ENCODE data around the gene PGAM2. TPM values are rescaled to one million over a fixed set of nuclear protein-coding genes. Genes with fewer than 3 reads are reported as not detected.

The PGAM2 gene
- total RNA-seq, 1 donor from 2014 or later: not detected

GRCh38 chr7:44104860-44105771, 39.7 kb upstream of the PGAM2 start:
- Histone ChIP-seq H3K9me3 (no peaks in the 10 kb centered on the region), H3K27me3 (no peaks in the 10 kb centered on the region), H3K4me3 (peak overlapping the region; percentile 56 to 72), H3K36me3 (peaks cover 0 to 36% of the 10 kb centered on the region in 2 donors), H3K27ac (peak overlapping the region; percentile 98), H3K4me1 (peaks cover 62% of the 10 kb centered on the region)
- TF ChIP-seq POLR2A (IDR thresholded peaks at IDR 0.05): peak in 1 of 2 donors; percentile 22
- peak; percentile 64 to 74 for TF ChIP-seq POLR2AphosphoS5 (IDR thresholded peaks at IDR 0.05; ENCODE audit: insufficient read depth in 1 of 2, low read depth in 1 of 2)
- TF ChIP-seq, protein P1, sequence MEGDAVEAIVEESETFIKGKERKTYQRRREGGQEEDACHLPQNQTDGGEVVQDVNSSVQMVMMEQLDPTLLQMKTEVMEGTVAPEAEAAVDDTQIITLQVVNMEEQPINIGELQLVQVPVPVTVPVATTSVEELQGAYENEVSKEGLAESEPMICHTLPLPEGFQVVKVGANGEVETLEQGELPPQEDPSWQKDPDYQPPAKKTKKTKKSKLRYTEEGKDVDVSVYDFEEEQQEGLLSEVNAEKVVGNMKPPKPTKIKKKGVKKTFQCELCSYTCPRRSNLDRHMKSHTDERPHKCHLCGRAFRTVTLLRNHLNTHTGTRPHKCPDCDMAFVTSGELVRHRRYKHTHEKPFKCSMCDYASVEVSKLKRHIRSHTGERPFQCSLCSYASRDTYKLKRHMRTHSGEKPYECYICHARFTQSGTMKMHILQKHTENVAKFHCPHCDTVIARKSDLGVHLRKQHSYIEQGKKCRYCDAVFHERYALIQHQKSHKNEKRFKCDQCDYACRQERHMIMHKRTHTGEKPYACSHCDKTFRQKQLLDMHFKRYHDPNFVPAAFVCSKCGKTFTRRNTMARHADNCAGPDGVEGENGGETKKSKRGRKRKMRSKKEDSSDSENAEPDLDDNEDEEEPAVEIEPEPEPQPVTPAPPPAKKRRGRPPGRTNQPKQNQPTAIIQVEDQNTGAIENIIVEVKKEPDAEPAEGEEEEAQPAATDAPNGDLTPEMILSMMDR (IDR thresholded peaks at IDR 0.05): no peak
- DNase-seq (ENCODE audit: extremely low spot score in 2 of 2): no peak
- intact Hi-C loops (cut with DNase I): loop anchor here (2.0 kb wide), 1 partner anchor 22 kb away; the partner anchor contains the start of gene POLM

DNA sequence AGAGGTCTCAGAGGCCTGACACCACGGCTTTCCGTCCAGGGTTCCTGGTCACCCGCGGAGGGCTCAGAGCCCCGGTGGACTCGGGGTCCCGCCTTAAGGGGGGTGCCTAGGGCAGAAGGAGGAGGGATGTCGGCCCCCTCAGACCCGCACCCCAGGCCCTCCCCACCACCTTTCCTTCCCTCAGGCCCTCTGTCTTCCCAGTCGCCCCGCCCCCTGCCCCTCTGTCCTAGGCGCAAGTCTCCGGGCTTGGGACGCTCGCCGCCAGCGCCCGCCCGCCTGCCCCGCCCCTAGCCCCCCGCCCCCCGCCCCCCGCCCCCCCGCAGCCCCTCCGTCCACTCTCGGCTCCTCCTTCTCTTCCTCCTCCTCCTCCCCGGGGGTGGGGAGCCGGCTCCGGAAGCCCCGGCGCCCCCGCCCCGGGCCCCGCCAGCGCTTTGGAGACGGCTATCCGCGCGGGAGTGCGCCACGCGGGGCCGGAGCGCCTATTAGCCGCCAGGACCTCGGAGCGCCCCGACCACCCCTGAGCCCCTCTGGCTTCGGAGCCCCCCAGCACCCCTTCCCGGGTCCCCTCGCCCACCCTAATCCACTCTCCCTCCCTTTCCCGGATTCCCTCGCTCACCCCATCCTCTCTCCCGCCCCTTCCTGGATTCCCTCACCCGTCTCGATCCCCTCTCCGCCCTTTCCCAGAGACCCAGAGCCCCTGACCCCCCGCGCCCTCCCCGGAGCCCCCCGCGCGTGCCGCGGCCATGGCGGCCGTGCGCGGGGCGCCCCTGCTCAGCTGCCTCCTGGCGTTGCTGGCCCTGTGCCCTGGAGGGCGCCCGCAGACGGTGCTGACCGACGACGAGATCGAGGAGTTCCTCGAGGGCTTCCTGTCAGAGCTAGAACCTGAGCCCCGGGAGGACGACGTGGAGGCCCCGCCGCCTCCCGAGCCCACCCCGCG, 38.8 kb upstream of the PGAM2 start, which contains the start of gene AEBP1:
Gene AEBP1 (plus strand): TSS at position 423 of the 937 bp plus-strand sequence. CDS start 321 bp downstream, at position 744.
- Histone ChIP-seq H3K4me1 (peaks cover 66% of the 10 kb centered on the region), H3K4me3 (peak within 1 kb of the TSS; percentile 56 to 72)

GRCh38 chr7:44103566-44103922, 38.2 kb upstream of the PGAM2 start:
- peak overlapping the region; percentile 56 to 72 for H3K4me3 ChIP-seq
- H3K9me3 ChIP-seq: no peaks in the 10 kb centered on the region
- no peak for DNase-seq (ENCODE audit: extremely low spot score in 2 of 2)
- H3K4me1 ChIP-seq: peaks cover 66% of the 10 kb centered on the region
- TF ChIP-seq, protein P1 (IDR thresholded peaks at IDR 0.05): no peak
- TF ChIP-seq POLR2A (IDR thresholded peaks at IDR 0.05) (no peak), POLR2AphosphoS5 (IDR thresholded peaks at IDR 0.05; ENCODE audit: insufficient read depth in 1 of 2, low read depth in 1 of 2) (no peak)
- intact Hi-C loops (cut with DNase I): no loop called here
- H3K27ac ChIP-seq: peak overlapping the region; percentile 98
- peaks cover 0 to 21% of the 10 kb centered on the region in 2 donors for H3K36me3 ChIP-seq
- H3K27me3 ChIP-seq: no peaks in the 10 kb centered on the region

More for the DNA sequence above, 38.8 kb upstream of the PGAM2 start, which contains the start of gene AEBP1:
- H3K9me3 ChIP-seq: no peaks in the 10 kb centered on the region
- no peaks in the 10 kb centered on the region for H3K27me3 ChIP-seq
- peaks cover 0 to 28% of the 10 kb centered on the region in 2 donors for H3K36me3 ChIP-seq
- TF ChIP-seq, protein P1 (IDR thresholded peaks at IDR 0.05): no peak
- TF ChIP-seq POLR2AphosphoS5 (IDR thresholded peaks at IDR 0.05; ENCODE audit: insufficient read depth in 1 of 2, low read depth in 1 of 2) (peak in 1 of 2 donors; percentile 63), POLR2A (IDR thresholded peaks at IDR 0.05) (peak in 1 of 2 donors; percentile 44)
- H3K27ac ChIP-seq: peak within 1 kb of the TSS; percentile 98
- intact Hi-C loops (cut with DNase I): loop anchor here (2.0 kb wide), 1 partner anchor 21 kb away; the partner anchor contains the start of gene POLM
- DNase-seq (ENCODE audit: extremely low spot score in 2 of 2): no peak

GRCh38 chr7:44102846-44103565, 37.6 kb upstream of the PGAM2 start:
- H3K9me3 ChIP-seq: no peaks in the 10 kb centered on the region
- DNase-seq (ENCODE audit: extremely low spot score in 2 of 2): no peak
- H3K27ac ChIP-seq: peak overlapping the region; percentile 98
- H3K27me3 ChIP-seq: no peaks in the 10 kb centered on the region
- intact Hi-C loops (cut with DNase I): no loop called here
- peaks cover 60% of the 10 kb centered on the region for H3K4me1 ChIP-seq
- H3K36me3 ChIP-seq: peaks cover 0 to 16% of the 10 kb centered on the region in 2 donors
- TF ChIP-seq POLR2A (IDR thresholded peaks at IDR 0.05) (no peak), POLR2AphosphoS5 (IDR thresholded peaks at IDR 0.05; ENCODE audit: insufficient read depth in 1 of 2, low read depth in 1 of 2) (no peak)
- TF ChIP-seq, protein P1 (IDR thresholded peaks at IDR 0.05): no peak
- H3K4me3 ChIP-seq: no peak overlapping the region
